NCI-H1105 (cell line): ENCODE data around the gene AGTPBP1.
"Not testable (repeated sequence)": the region's sequence is repeated elsewhere in the genome, so short reads cannot be mapped to it uniquely, and the experiment has no call there.

ENCODE experiments used
- DNase-seq: peaks from one replicate; lab custom pipeline; 2025; lab: John Stamatoyannopoulos, UW

The AGTPBP1 gene

GRCh38 chr9:85631809-85632208 is 109.9 kb downstream of the AGTPBP1 start:
- no peak for DNase-seq

- DNase-seq, result no peak
These were observed 111.1 kb downstream of the AGTPBP1 start for GRCh38 chr9:85630676-85631075.

GRCh38 chr9:85617141-85617670 is 124.5 kb downstream of the AGTPBP1 start:
- no peak for DNase-seq

GRCh38 chr9:85615792-85616191 is 126.0 kb downstream of the AGTPBP1 start:
- DNase-seq, result no peak

GRCh38 chr9:85610074-85610860 is 131.5 kb downstream of the AGTPBP1 start:
- DNase-seq, result peak; percentile 33

GRCh38 chr9:85605905-85606304 is 135.8 kb downstream of the AGTPBP1 start:
- DNase-seq, result no peak

- no peak for DNase-seq
These were observed 137.8 kb downstream of the AGTPBP1 start for GRCh38 chr9:85603936-85604335.

- DNase-seq, result no peak
These were observed 139.0 kb downstream of the AGTPBP1 start for GRCh38 chr9:85602742-85603141.

GRCh38 chr9:85600675-85601263 is 141.0 kb downstream of the AGTPBP1 start:
- DNase-seq, result no peak

GRCh38 chr9:85599540-85600105 is 142.1 kb downstream of the AGTPBP1 start:
- DNase-seq, result no peak

GRCh38 chr9:85594316-85594715 is 147.4 kb downstream of the AGTPBP1 start:
- no peak for DNase-seq

GRCh38 chr9:85586684-85587083 is 155.1 kb downstream of the AGTPBP1 start:
- no peak for DNase-seq

GRCh38 chr9:85577353-85577952 is 164.3 kb downstream of the AGTPBP1 start:
- no peak for DNase-seq

- DNase-seq, result no peak
These were observed 165.9 kb downstream of the AGTPBP1 start for GRCh38 chr9:85575868-85576267.

- DNase-seq, result not testable (repeated sequence)
These were observed 168.2 kb downstream of the AGTPBP1 start for GRCh38 chr9:85573546-85573945.

- not testable (repeated sequence) for DNase-seq
These were observed 168.8 kb downstream of the AGTPBP1 start for GRCh38 chr9:85572917-85573316.

- DNase-seq, result no peak
These were observed 171.8 kb downstream of the AGTPBP1 start for GRCh38 chr9:85569988-85570387.

- no peak for DNase-seq
These were observed 182.2 kb downstream of the AGTPBP1 start for GRCh38 chr9:85559526-85559925.

GRCh38 chr9:85554349-85554748 is 187.4 kb downstream of the AGTPBP1 start:
- DNase-seq, result no peak

- DNase-seq, result no peak
These were observed 188.3 kb downstream of the AGTPBP1 start for GRCh38 chr9:85553475-85553874.

- DNase-seq, result no peak
These were observed 194.2 kb downstream of the AGTPBP1 start for GRCh38 chr9:85547599-85547998.

- no peak for DNase-seq
These were observed 198.6 kb downstream of the AGTPBP1 start for GRCh38 chr9:85543196-85543595.

- no peak for DNase-seq
These were observed 199.9 kb downstream of the AGTPBP1 start for GRCh38 chr9:85541876-85542275.
